Epithelial cell of esophagus (primary cell): ENCODE measurements around the gene OR4K2.
"Not testable (repeated sequence)": the region's sequence is repeated elsewhere in the genome, so short reads cannot be mapped to it uniquely, and the experiment has no call there.

ENCODE experiments used
- DNase-seq: peaks from one replicate; pipeline ENCODE4 v3.0.0; 2010; ENCODE audit warnings: low read depth
- H3K4me3 ChIP-seq: 2 replicates; pipeline ENCODE4 v1.5.1; 2011; ENCODE audit warnings: mild to moderate bottlenecking, low read length, control low read depth
- TF ChIP-seq, protein P1 (sequence below): IDR thresholded peaks from 2 replicates; pipeline ENCODE4 v1.5.1; 2011; ENCODE audit warnings: low read depth, mild to moderate bottlenecking, low read length, control low read depth, inconsistent platforms; ENCODE audit not compliant: insufficient read depth; ENCODE audit errors: missing control alignments

The OR4K2 gene, protein sequence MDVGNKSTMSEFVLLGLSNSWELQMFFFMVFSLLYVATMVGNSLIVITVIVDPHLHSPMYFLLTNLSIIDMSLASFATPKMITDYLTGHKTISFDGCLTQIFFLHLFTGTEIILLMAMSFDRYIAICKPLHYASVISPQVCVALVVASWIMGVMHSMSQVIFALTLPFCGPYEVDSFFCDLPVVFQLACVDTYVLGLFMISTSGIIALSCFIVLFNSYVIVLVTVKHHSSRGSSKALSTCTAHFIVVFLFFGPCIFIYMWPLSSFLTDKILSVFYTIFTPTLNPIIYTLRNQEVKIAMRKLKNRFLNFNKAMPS

DNA sequence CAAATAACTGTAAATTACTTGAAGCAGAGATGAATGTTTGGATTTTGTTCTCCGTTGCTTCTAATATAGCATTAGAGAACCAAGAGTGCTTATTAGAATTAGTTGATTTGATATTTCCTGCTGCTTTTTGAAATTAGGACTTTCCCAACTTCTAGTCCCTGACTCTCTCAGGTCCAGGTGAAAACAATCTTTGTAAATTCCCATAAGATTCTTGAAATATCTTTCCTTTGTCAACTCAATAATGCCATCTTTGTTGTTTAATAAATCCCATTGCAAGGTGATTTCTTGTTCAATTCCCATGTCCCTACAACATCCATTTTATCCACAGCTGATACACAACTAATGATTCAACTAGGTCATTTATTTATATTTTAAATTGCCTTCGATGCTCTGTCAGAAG, at the start of gene OR4K2:
TSS of gene OR4K2 (plus strand) at position 301 of the 400 bp plus-strand sequence. CDS start 1,126 bp downstream, outside the sequence.
- H3K4me3 ChIP-seq, result no peak within 1 kb of the TSS
- TF ChIP-seq, protein P1, sequence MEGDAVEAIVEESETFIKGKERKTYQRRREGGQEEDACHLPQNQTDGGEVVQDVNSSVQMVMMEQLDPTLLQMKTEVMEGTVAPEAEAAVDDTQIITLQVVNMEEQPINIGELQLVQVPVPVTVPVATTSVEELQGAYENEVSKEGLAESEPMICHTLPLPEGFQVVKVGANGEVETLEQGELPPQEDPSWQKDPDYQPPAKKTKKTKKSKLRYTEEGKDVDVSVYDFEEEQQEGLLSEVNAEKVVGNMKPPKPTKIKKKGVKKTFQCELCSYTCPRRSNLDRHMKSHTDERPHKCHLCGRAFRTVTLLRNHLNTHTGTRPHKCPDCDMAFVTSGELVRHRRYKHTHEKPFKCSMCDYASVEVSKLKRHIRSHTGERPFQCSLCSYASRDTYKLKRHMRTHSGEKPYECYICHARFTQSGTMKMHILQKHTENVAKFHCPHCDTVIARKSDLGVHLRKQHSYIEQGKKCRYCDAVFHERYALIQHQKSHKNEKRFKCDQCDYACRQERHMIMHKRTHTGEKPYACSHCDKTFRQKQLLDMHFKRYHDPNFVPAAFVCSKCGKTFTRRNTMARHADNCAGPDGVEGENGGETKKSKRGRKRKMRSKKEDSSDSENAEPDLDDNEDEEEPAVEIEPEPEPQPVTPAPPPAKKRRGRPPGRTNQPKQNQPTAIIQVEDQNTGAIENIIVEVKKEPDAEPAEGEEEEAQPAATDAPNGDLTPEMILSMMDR, result no peak
- no peak for DNase-seq

DNA sequence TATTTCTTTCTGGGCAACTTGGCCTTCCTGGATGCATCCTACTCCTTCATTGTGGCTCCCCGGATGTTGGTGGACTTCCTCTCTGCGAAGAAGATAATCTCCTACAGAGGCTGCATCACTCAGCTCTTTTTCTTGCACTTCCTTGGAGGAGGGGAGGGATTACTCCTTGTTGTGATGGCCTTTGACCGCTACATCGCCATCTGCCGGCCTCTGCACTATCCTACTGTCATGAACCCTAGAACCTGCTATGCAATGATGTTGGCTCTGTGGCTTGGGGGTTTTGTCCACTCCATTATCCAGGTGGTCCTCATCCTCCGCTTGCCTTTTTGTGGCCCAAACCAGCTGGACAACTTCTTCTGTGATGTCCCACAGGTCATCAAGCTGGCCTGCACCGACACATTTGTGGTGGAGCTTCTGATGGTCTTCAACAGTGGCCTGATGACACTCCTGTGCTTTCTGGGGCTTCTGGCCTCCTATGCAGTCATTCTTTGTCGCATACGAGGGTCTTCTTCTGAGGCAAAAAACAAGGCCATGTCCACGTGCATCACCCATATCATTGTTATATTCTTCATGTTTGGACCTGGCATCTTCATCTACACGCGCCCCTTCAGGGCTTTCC, 47.2 kb upstream of the OR4K2 start:
- H3K4me3 ChIP-seq, DNase-seq: not testable (repeated sequence)

DNA sequence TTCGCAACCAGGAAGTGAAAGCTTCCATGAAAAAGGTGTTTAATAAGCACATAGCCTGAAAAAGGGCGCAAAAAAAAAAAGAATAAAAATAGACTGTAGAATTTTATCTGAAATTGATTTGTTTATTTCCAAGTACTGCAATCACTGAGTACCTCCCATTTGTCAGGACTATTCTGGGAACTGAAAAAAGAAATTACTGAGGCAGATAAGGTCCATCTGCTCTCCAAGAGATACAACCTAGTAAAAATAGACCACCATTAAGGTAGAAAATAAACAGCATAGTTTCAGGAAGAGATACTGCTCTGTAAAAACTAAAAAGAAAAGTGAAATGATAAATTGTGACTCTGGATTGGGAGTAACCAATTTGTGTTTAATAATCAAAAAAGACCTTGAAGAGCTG, 46.6 kb upstream of the OR4K2 start:
- TF ChIP-seq, protein P1, result no peak

DNA sequence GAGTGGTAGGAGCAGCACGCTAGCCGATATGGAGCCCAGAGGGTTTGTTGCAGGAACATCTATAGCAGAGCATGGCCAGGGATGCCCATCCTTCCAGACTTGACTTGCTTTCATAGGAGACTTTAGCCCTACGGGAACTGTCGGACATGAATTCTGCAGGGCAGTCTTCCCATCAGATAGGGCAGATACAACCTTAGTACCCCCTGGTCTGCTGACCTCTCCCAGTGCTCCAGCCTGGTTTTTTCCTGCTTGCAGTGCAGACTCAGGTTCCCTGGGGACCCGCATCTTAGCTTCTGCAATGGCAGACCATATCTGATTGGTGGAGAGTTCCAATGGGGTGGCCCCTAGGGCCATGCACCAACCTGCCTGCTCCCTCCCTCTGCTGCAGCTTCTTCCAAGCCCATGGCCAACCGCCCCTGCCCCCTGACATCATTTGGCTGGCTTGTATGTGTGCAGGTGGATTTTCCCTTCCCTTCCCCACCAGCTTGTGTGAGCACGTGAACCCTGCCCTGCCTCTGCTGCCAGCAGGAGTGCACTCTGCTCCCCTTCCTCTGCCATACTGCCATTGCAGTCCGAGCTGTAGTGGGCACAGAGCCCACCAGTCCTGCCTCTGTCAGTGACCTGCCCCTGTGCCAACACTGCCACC, 40.6 kb upstream of the OR4K2 start:
- DNase-seq, H3K4me3 ChIP-seq: not testable (repeated sequence)

More for the DNA sequence above, 46.6 kb upstream of the OR4K2 start:
- H3K4me3 ChIP-seq, result no peak overlapping the region
- no peak for DNase-seq

DNA sequence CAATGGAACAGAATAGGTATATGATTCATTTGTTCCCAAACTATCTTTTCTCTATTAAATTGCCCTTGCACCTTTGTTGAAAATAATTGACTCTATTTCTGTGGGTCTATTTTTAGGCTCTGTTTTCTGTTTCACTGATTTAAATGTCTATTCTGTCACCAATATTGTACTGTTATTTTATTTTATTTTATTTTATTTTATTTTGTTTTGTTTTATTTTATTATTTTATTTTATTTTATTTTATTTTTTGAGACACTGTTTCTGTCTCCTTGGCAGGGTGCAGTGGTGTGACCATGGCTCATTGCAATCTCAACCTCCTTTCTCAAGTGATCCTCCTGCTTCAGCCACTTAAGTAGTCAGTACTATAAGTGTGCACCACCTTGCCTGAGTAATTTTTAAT, 36.5 kb upstream of the OR4K2 start:
- TF ChIP-seq, protein P1, result no peak
- no peak for DNase-seq

DNA sequence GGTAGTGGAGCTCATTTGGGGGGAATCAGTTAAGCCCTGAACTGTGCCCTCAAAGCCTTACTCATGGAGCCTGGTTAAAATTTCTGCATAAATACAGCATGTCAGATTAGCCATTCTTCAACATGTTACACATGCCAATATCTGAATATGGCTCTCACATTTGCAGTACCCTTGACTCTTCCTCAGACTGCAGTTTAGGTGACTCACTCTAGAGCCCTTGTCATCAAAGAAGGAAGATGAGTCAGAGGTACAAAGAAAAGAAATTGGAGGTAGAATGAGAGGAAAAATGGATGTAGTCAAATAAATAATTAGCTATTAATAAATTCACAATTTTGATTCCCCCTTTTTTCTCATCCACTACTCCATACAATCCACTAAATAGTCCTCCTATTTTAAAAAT, 23.6 kb upstream of the OR4K2 start:
- DNase-seq, result peak; percentile 3
- TF ChIP-seq, protein P1, result no peak
- H3K4me3 ChIP-seq, result no peak overlapping the region

More for the DNA sequence above, 36.5 kb upstream of the OR4K2 start:
- no peak overlapping the region for H3K4me3 ChIP-seq

DNA sequence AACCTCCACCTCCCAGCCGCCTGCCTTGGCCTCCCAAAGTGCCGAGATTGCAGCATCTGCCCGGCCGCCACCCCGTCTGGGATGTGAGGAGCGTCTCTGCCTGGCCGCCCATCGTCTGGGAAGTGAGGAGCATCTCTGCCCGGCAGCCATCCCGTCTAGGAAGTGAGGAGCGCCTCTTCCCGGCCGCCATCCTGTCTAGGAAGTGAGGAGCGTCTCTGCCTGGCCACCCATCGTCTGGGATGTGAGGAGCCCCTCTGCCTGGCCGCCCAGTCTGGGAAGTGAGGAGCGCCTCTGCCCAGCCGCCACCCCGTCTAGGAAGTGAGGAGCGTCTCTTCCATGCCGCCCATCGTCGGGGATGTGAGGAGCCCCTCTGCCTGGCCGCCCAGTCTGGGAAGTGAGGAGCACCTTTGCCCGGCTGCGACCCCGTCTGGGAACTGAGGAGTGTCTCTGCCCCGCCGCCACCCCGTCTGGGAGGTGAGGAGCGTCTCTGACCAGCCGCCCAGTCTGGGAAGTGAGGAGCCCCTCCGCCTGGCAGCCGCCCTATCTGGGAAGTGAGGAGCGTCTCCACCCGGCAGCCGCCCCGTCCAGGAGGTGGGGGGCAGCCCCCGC, 8.8 kb upstream of the OR4K2 start:
- not testable (repeated sequence) for DNase-seq, H3K4me3 ChIP-seq

DNA sequence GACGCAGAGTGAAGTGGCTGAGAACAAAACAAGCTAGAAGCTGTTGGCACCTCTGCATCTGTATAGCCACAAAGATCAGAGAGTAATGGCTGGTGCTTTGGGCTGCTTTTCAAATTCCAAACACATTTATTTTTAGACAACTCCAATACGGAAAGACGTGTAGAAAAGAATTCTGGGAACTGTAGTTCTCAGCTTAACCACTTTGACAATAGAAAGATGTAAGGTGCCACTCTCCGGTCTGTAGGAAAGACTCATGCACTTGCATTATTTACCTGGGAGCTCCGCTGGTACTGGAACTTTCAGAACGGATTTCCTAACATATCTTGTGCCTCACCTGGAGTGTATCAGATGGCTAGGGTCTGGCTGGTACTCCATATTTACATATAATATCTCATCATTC, 1.8 kb upstream of the OR4K2 start:
- no peak for DNase-seq
- TF ChIP-seq, protein P1, result no peak
- no peak overlapping the region for H3K4me3 ChIP-seq
